Glutamatergic neuron (in vitro differentiated cells): ENCODE data around the gene LMTK3. TPM values are rescaled to one million over a fixed set of nuclear protein-coding genes. Genes with fewer than 3 reads are reported as not detected.

Experiments used
- DNase-seq: peaks from one replicate; pipeline ENCODE4 v3.0.0; 2022
- H3K27ac Mint-ChIP-seq: one replicate; pipeline ENCODE4 v1.8.0; 2020; ENCODE audit warnings: mild to moderate bottlenecking, mixed read lengths, inconsistent platforms; ENCODE audit not compliant: unreplicated experiment
- H3K27me3 Mint-ChIP-seq: one replicate; pipeline ENCODE4 v1.8.0; 2020; ENCODE audit warnings: mild to moderate bottlenecking, moderate library complexity, mixed read lengths, inconsistent platforms; ENCODE audit not compliant: unreplicated experiment
- H3K36me3 Mint-ChIP-seq: one replicate; pipeline ENCODE4 v1.8.0; 2020; ENCODE audit warnings: mild to moderate bottlenecking, mixed read lengths, inconsistent platforms; ENCODE audit not compliant: unreplicated experiment
- H3K4me1 Mint-ChIP-seq: one replicate; pipeline ENCODE4 v1.8.0; 2020; ENCODE audit warnings: mild to moderate bottlenecking, low read depth, mixed read lengths, inconsistent platforms; ENCODE audit not compliant: unreplicated experiment
- H3K4me3 Mint-ChIP-seq: one replicate; pipeline ENCODE4 v1.8.0; 2020; ENCODE audit warnings: mild to moderate bottlenecking, mixed read lengths, inconsistent platforms; ENCODE audit not compliant: unreplicated experiment
- H3K9me3 Mint-ChIP-seq: one replicate; pipeline ENCODE4 v1.8.0; 2020; ENCODE audit warnings: mild to moderate bottlenecking, moderate library complexity, mixed read lengths, inconsistent platforms; ENCODE audit not compliant: unreplicated experiment
- total RNA-seq: library from RNA; stranded (reverse); fragmentation: NEBNext Ultra II Directional; extraction: Animal tissue kit (Norgen Biotek cat#: 25700); gene quantifications from one replicate; pipeline ENCODE4 v1.2.1, GENCODE V29; 2021; ENCODE audit not compliant: unreplicated experiment
- TF ChIP-seq, protein P1 (sequence below): fragments of 200-600 bp; sonication (generic); IDR thresholded peaks from one replicate; pipeline ENCODE4 v1.5.0; 2021; ENCODE audit not compliant: partially characterized antibody, unreplicated experiment

Gene LMTK3
- total RNA-seq, 1 donor from 2014 or later, result 36.3 TPM

DNA sequence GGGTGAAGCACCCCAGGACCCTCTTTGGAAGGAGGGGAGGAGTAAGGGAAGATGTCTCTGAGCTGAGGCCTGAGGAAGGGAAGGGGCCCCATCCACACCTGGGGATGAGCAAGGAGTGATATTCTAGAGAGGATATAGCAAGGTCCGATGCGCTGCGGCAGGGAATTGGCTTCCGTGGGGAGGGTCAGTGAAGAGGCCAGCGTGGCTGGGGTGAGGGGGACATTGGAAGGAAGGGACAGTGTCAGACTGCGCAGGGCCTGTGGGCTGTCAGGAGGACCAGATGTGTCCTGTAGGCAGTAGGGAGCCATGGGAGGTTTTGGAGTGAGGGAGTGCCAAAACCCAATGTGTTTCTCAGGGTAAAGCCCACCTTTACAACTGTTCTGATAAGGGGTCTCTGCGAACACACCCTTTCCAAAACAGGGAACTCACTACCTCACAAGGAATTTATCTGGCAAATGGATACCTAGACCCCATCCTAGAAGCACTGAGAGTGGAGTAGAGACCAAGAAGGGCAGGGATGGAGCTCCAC, 3.7 kb downstream of the LMTK3 start:
- Mint-ChIP-seq H3K27me3 (peaks cover 4% of the 10 kb centered on the region), H3K36me3 (no peaks in the 10 kb centered on the region), H3K9me3 (no peaks in the 10 kb centered on the region), H3K4me1 (peaks cover 7% of the 10 kb centered on the region), H3K4me3 (no peak overlapping the region), H3K27ac (no peak overlapping the region)
- DNase-seq, result no peak
- TF ChIP-seq, protein P1, sequence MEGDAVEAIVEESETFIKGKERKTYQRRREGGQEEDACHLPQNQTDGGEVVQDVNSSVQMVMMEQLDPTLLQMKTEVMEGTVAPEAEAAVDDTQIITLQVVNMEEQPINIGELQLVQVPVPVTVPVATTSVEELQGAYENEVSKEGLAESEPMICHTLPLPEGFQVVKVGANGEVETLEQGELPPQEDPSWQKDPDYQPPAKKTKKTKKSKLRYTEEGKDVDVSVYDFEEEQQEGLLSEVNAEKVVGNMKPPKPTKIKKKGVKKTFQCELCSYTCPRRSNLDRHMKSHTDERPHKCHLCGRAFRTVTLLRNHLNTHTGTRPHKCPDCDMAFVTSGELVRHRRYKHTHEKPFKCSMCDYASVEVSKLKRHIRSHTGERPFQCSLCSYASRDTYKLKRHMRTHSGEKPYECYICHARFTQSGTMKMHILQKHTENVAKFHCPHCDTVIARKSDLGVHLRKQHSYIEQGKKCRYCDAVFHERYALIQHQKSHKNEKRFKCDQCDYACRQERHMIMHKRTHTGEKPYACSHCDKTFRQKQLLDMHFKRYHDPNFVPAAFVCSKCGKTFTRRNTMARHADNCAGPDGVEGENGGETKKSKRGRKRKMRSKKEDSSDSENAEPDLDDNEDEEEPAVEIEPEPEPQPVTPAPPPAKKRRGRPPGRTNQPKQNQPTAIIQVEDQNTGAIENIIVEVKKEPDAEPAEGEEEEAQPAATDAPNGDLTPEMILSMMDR, result no peak

DNA sequence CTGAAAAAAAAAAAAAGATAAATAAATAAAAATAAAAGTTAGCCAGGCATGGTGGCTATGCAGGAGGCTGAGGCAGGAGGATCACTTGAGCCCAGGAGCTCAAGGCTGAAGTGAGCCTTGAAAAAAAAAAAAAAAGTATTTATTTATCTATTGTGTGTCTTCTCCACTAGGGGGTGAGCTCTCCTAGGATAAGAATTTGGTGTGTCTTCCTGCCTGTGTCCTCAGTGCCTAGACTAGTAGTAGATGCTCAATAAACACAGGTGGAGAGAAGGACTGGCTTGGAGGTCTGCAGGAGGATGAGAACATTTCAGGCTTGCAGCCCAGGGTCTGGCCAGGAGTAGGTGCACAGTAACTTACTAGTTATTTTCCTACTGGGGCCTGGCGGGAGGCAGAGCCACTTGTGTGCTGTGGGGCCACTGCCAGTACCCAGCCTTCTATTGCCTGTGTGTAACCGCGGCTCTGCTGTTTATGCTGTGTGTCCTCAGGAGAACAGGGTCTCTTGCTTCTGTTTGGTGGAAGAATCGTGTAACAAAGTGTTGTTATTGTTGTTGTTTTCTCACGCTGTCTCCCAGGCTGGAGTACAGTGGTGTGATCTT, 5.4 kb downstream of the LMTK3 start:
- TF ChIP-seq, protein P1, result peak; percentile 66
- H3K4me3 Mint-ChIP-seq, result no peak overlapping the region
- H3K9me3 Mint-ChIP-seq, result no peaks in the 10 kb centered on the region
- DNase-seq, result no peak
- peaks cover 7% of the 10 kb centered on the region for H3K4me1 Mint-ChIP-seq
- H3K36me3 Mint-ChIP-seq, result no peaks in the 10 kb centered on the region
- H3K27me3 Mint-ChIP-seq, result peaks cover 4% of the 10 kb centered on the region
- H3K27ac Mint-ChIP-seq, result no peak overlapping the region

DNA sequence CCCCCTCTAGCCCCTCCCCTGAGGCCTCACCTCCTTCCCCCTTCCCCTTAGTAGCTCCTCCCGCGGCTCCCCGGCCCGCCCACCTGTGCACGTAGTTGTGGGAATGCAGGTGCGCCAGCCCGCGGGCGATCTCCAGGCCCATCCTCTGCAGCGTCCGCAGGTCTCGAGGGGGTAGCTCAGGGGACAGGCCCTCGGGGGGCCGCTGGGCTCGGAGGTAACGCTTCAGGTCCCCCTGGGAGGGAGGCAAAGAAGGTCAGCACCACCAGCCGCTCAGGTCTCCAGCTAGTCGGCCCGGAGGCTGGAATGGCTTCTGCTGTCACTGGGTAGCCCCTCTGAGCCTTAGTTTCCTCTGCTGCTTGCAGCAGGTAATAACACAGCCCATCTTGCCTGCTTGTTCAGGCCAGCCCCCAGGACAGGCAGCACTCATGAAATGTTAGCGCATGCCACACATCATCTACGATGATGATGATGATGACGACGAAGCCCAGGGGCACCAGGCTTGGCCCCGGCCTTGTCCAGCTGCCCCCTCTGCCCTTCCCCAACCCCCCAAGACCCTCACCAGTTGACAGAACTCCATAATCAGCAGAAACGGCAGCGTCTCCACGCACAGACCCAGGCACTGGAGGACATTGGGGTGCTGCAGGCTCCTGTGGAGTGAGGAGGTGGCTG, 9.2 kb downstream of the LMTK3 start:
- Mint-ChIP-seq H3K4me1 (no peaks in the 10 kb centered on the region), H3K27ac (no peak overlapping the region)
- DNase-seq, result no peak

DNA sequence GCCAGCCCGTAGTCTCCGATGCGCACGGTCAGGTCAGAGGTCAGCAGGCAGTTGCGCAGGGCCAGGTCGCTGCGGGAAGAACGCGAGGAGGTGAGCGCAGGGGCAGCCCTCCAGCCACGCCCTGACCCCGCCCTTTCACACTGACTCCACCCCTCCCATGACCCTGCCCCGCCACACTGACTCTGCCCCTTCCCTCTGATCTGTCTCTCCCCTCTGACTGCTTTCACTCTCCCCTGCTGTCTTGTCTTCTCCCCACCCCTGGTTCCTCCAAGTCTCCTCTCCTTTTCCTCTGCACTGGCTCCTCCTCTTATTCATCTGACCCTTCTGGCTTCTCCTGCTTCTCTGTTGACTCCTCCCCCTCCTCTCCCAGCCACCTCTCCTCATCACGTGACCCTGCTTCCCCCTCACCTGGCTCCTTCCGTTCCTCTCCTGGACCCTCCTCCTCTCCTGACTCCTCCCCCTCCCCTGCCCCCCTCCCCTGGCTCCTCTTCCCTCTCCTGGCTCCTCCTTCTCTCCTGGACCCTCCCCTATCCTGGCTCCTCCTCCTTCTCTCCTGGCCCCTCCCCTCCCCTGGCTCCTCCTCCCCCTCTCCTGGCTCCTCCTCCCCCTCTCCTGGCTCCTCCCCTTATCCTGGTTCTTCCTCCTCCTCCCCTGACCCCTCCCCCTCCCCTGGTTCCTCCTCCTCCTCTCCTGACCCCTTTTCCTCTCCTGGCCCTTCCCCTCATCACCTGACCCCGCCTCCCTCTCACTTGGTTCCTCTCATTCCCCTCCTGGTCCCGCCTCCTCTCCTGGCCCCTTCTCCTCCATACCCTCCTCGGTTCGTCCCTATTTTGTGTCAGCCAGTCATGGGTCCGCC, 9.9 kb downstream of the LMTK3 start:
- Mint-ChIP-seq H3K4me3 (no peak overlapping the region), H3K9me3 (peaks cover 2% of the 10 kb centered on the region), H3K4me1 (no peaks in the 10 kb centered on the region), H3K36me3 (no peaks in the 10 kb centered on the region), H3K27me3 (peaks cover 3% of the 10 kb centered on the region), H3K27ac (no peak overlapping the region)
- TF ChIP-seq, protein P1, result no peak
- no peak for DNase-seq

More for the DNA sequence above, 9.2 kb downstream of the LMTK3 start:
- TF ChIP-seq, protein P1, result no peak
- Mint-ChIP-seq H3K9me3 (peaks cover 2% of the 10 kb centered on the region), H3K27me3 (no peaks in the 10 kb centered on the region), H3K4me3 (no peak overlapping the region), H3K36me3 (no peaks in the 10 kb centered on the region)
